Measurements from ENCODE around the gene ZNF311.

The ZNF311 gene

GRCh38 chr6:28969129-28969528 is 36.0 kb downstream of the ZNF311 start:
- Histone ChIP-seq H3K79me2 (ENCODE audit: low read length) (no peaks in the 10 kb centered on the region), H3K9me3 (replicated peaks; ENCODE audit: insufficient read depth, low read length) (no peaks in the 10 kb centered on the region), H2AFZ (ENCODE audit: low read length) (no peak overlapping the region), H3K4me3 (ENCODE audit: low read length) (no peak overlapping the region), H3K27ac (ENCODE audit: low read length) (no peak overlapping the region), H3K4me2 (ENCODE audit: low read depth, low read length) (no peak overlapping the region), H3K4me1 (ENCODE audit: low read length) (no peaks in the 10 kb centered on the region), H3F3A (ENCODE audit: insufficient read depth, low read length) (no peaks in the 10 kb centered on the region), H3K27me3 (replicated peaks; ENCODE audit: insufficient read depth, low read length) (no peaks in the 10 kb centered on the region), H4K20me1 (ENCODE audit: insufficient read depth, low read length) (no peaks in the 10 kb centered on the region), H3K9me2 (replicated peaks; ENCODE audit: insufficient read depth, low read length) (no peaks in the 10 kb centered on the region), H3K36me3 (replicated peaks; ENCODE audit: insufficient read depth, low read length) (no peaks in the 10 kb centered on the region), H3K9ac (ENCODE audit: low read length) (no peak overlapping the region)
- no peak for TF ChIP-seq CTCF (IDR thresholded peaks at IDR 0.05; ENCODE audit: low read length)
- TF ChIP-seq EZH2 (optimal IDR thresholded peaks at IDR 0.05; ENCODE audit: low read depth, low read length), result no peak
- no peak for TF ChIP-seq EZH2phosphoT487 (IDR thresholded peaks at IDR 0.05; ENCODE audit: low read length)
- no peak for DNase-seq

- Histone ChIP-seq H3K9me2 (replicated peaks; ENCODE audit: insufficient read depth, low read length) (no peaks in the 10 kb centered on the region), H2AFZ (ENCODE audit: low read length) (no peak overlapping the region), H3K4me1 (ENCODE audit: low read length) (no peaks in the 10 kb centered on the region), H3F3A (ENCODE audit: insufficient read depth, low read length) (no peaks in the 10 kb centered on the region), H3K4me2 (ENCODE audit: low read depth, low read length) (no peak overlapping the region), H3K4me3 (ENCODE audit: low read length) (no peak overlapping the region), H3K79me2 (ENCODE audit: low read length) (no peaks in the 10 kb centered on the region), H3K9ac (ENCODE audit: low read length) (no peak overlapping the region), H3K27ac (ENCODE audit: low read length) (no peak overlapping the region), H3K9me3 (replicated peaks; ENCODE audit: insufficient read depth, low read length) (no peaks in the 10 kb centered on the region), H3K27me3 (replicated peaks; ENCODE audit: insufficient read depth, low read length) (no peaks in the 10 kb centered on the region), H4K20me1 (ENCODE audit: insufficient read depth, low read length) (no peaks in the 10 kb centered on the region), H3K36me3 (replicated peaks; ENCODE audit: insufficient read depth, low read length) (no peaks in the 10 kb centered on the region)
- no peak for DNase-seq
- TF ChIP-seq EZH2 (optimal IDR thresholded peaks at IDR 0.05; ENCODE audit: low read depth, low read length), result no peak
- TF ChIP-seq CTCF (IDR thresholded peaks at IDR 0.05; ENCODE audit: low read length), result no peak
- TF ChIP-seq EZH2phosphoT487 (IDR thresholded peaks at IDR 0.05; ENCODE audit: low read length), result no peak
These were observed 36.6 kb downstream of the ZNF311 start for GRCh38 chr6:28968476-28968875.

GRCh38 chr6:28965706-28966105 is 39.4 kb downstream of the ZNF311 start:
- Histone ChIP-seq H2AFZ (ENCODE audit: low read length) (no peak overlapping the region), H3K9me2 (replicated peaks; ENCODE audit: insufficient read depth, low read length) (no peaks in the 10 kb centered on the region), H3K36me3 (replicated peaks; ENCODE audit: insufficient read depth, low read length) (no peaks in the 10 kb centered on the region), H3K4me1 (ENCODE audit: low read length) (no peaks in the 10 kb centered on the region), H3K4me3 (ENCODE audit: low read length) (no peak overlapping the region), H3K79me2 (ENCODE audit: low read length) (no peaks in the 10 kb centered on the region), H3K27me3 (replicated peaks; ENCODE audit: insufficient read depth, low read length) (no peaks in the 10 kb centered on the region), H3K4me2 (ENCODE audit: low read depth, low read length) (no peak overlapping the region), H4K20me1 (ENCODE audit: insufficient read depth, low read length) (no peaks in the 10 kb centered on the region), H3K27ac (ENCODE audit: low read length) (no peak overlapping the region), H3F3A (ENCODE audit: insufficient read depth, low read length) (no peaks in the 10 kb centered on the region), H3K9me3 (replicated peaks; ENCODE audit: insufficient read depth, low read length) (no peaks in the 10 kb centered on the region), H3K9ac (ENCODE audit: low read length) (no peak overlapping the region)
- TF ChIP-seq EZH2 (optimal IDR thresholded peaks at IDR 0.05; ENCODE audit: low read depth, low read length) (no peak), CTCF (IDR thresholded peaks at IDR 0.05; ENCODE audit: low read length) (no peak), EZH2phosphoT487 (IDR thresholded peaks at IDR 0.05; ENCODE audit: low read length) (no peak)
- no peak for DNase-seq
